ENCODE data around the gene AMBN. TPM values are rescaled to one million over a fixed set of nuclear protein-coding genes. Genes with fewer than 3 reads are reported as not detected.

Gene AMBN
- total RNA-seq, 2 experiments from 2014 or later: not detected

- intact Hi-C loops (cut with micrococcal nuclease): loop anchor here (10.0 kb wide), 1 partner anchor 1501 kb away; no protein-coding TSS in a partner anchor
- DNase-seq: no peak
- H3K27me3 Mint-ChIP-seq (ENCODE audit: low read depth): peaks cover under 1% of the 10 kb centered on the region
- H3K9me3 Mint-ChIP-seq: no peaks in the 10 kb centered on the region
- no peaks in the 10 kb centered on the region for H3K36me3 Mint-ChIP-seq (ENCODE audit: low read depth)
- CTCF ChIA-PET: interaction anchor here (0.6 to 1.1 kb wide), 3 partner anchors 12 to 671 kb away, joined by 3 to 4 read pairs (median 3); no protein-coding TSS in a partner anchor
- H3K4me1 Mint-ChIP-seq (ENCODE audit: low read depth): peaks cover 13% of the 10 kb centered on the region
- no peak overlapping the region for H3K4me3 Mint-ChIP-seq
- no peak overlapping the region for H3K27ac Mint-ChIP-seq
These were observed 21.5 kb downstream of the AMBN start for GRCh38 chr4:70613306-70614183.

GRCh38 chr4:70614184-70614555, 22.1 kb downstream of the AMBN start:
- Mint-ChIP-seq H3K27me3 (ENCODE audit: low read depth) (no peaks in the 10 kb centered on the region), H3K4me1 (ENCODE audit: low read depth) (peaks cover 13% of the 10 kb centered on the region), H3K4me3 (no peak overlapping the region), H3K36me3 (ENCODE audit: low read depth) (no peaks in the 10 kb centered on the region), H3K27ac (no peak overlapping the region), H3K9me3 (no peaks in the 10 kb centered on the region)
- DNase-seq: no peak
- CTCF ChIA-PET: interaction anchor here (1.1 to 1.8 kb wide), 2 partner anchors 9 to 13 kb away, joined by 4 to 7 read pairs; no protein-coding TSS in a partner anchor
- intact Hi-C loops (cut with micrococcal nuclease): loop anchor here (10.0 kb wide), 1 partner anchor 1501 kb away; no protein-coding TSS in a partner anchor

GRCh38 chr4:70619288-70619687, 27.2 kb downstream of the AMBN start:
- DNase-seq: no peak
- H3K36me3 Mint-ChIP-seq (ENCODE audit: low read depth): no peaks in the 10 kb centered on the region
- intact Hi-C loops (cut with micrococcal nuclease): loop anchor here (2.0 to 10.0 kb wide), 2 partner anchors 70 to 1496 kb away; partner anchors contain the start of gene UTP3
- no peaks in the 10 kb centered on the region for H3K27me3 Mint-ChIP-seq (ENCODE audit: low read depth)
- H3K9me3 Mint-ChIP-seq: no peaks in the 10 kb centered on the region
- no peak overlapping the region for H3K27ac Mint-ChIP-seq
- H3K4me3 Mint-ChIP-seq: no peak overlapping the region
- H3K4me1 Mint-ChIP-seq (ENCODE audit: low read depth): peaks cover under 1% of the 10 kb centered on the region
- CTCF ChIA-PET: interaction anchor here (0.6 kb wide), 1 partner anchor 385 kb away, joined by 3 read pairs; no protein-coding TSS in a partner anchor

DNA sequence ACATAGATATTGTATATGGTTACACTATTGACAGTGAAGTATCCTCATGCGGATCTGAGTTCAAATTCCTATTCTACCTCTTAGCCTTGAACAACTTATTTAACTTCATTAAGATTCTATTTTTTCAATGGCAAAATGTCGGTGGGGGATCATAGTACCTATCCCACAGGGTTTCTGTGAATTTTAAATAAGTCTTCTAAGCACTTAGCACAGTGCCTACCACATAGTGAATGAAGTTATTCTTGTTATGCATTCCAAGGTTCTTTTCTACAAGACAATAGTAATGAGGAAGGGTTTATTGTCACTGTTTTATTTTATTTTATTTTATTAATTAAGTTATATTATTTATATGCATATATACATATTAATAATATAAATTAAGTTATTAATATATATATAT, 27.7 kb downstream of the AMBN start:
- intact Hi-C loops (cut with micrococcal nuclease): loop anchor here (2.0 to 10.0 kb wide), 4 partner anchors 69 to 1495 kb away; partner anchors contain the start of gene UTP3
- Mint-ChIP-seq H3K36me3 (ENCODE audit: low read depth) (no peaks in the 10 kb centered on the region), H3K27ac (no peak overlapping the region), H3K4me1 (ENCODE audit: low read depth) (peaks cover 1% of the 10 kb centered on the region), H3K4me3 (no peak overlapping the region), H3K9me3 (no peaks in the 10 kb centered on the region), H3K27me3 (ENCODE audit: low read depth) (no peaks in the 10 kb centered on the region)
- CTCF ChIA-PET: interaction anchor here (0.6 kb wide), 1 partner anchor 385 kb away, joined by 3 read pairs; no protein-coding TSS in a partner anchor
- DNase-seq: no peak

GRCh38 chr4:70623323-70623722, 31.3 kb downstream of the AMBN start:
- H3K27ac Mint-ChIP-seq: no peak overlapping the region
- H3K36me3 Mint-ChIP-seq (ENCODE audit: low read depth): no peaks in the 10 kb centered on the region
- intact Hi-C loops (cut with micrococcal nuclease): loop anchor here (5.0 to 10.0 kb wide), 2 partner anchors 109 to 381 kb away; no protein-coding TSS in a partner anchor
- H3K4me3 Mint-ChIP-seq: no peak overlapping the region
- no peaks in the 10 kb centered on the region for H3K27me3 Mint-ChIP-seq (ENCODE audit: low read depth)
- no peaks in the 10 kb centered on the region for H3K9me3 Mint-ChIP-seq
- peak; percentile 18 for DNase-seq
- peaks cover 1% of the 10 kb centered on the region for H3K4me1 Mint-ChIP-seq (ENCODE audit: low read depth)
- CTCF ChIA-PET: no interaction called here

DNA sequence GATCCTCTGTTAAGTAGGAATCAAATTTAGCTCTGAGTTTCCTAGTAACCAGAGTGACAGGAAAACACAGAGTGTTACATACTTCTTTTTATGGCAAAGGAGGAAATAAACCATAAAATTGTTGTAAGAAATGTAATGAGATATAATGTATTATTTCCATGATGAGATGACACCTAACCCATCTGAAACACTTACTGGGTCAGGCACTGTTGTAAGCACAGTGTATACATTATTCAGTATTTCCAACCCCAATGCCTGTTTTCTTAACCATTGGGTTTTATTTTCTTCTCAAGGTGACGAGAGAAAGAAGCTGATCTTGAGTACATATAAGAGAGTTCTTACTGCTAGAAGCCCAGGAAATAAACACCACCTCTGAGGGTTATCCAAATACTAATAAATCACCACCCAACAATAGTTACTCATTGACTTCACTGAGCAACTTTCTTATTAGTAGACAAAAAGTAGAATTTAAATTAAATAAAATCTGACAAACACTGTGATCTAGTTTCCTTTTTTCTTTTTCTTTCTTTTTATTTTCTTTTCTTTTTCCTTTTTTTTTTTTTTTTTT, 32.3 kb downstream of the AMBN start:
- intact Hi-C loops (cut with micrococcal nuclease): loop anchor here (5.0 to 10.0 kb wide), 2 partner anchors 108 to 380 kb away; no protein-coding TSS in a partner anchor
- no peak overlapping the region for H3K4me3 Mint-ChIP-seq
- H3K27ac Mint-ChIP-seq: no peak overlapping the region
- no peaks in the 10 kb centered on the region for H3K36me3 Mint-ChIP-seq (ENCODE audit: low read depth)
- H3K9me3 Mint-ChIP-seq: no peaks in the 10 kb centered on the region
- H3K4me1 Mint-ChIP-seq (ENCODE audit: low read depth): peaks cover 6% of the 10 kb centered on the region
- DNase-seq: no peak
- CTCF ChIA-PET: no interaction called here
- H3K27me3 Mint-ChIP-seq (ENCODE audit: low read depth): no peaks in the 10 kb centered on the region

DNA sequence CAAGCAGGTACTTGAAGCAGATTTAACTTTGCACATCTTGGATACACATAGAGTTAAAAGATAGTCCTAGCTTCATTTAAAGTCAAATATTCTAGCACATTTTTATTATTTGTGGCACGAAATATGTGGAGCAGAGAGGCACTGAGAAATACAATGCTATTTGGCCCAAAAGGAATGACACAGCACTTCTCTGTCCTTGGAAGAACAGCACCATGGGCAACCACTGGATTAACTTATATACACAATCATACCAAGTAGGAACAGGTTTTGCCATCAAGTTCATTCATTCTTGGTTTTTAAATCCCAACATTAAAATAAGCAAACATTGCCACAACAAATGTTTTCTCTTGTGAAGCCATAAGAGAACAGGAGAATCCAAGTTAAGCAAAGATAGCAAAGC, 35.6 kb downstream of the AMBN start:
- no peaks in the 10 kb centered on the region for H3K36me3 Mint-ChIP-seq (ENCODE audit: low read depth)
- H3K27ac Mint-ChIP-seq: no peak overlapping the region
- H3K4me3 Mint-ChIP-seq: no peak overlapping the region
- intact Hi-C loops (cut with micrococcal nuclease): loop anchor here (10.0 kb wide), 1 partner anchor 377 kb away; no protein-coding TSS in a partner anchor
- CTCF ChIA-PET: no interaction called here
- peaks cover 10% of the 10 kb centered on the region for H3K4me1 Mint-ChIP-seq (ENCODE audit: low read depth)
- H3K27me3 Mint-ChIP-seq (ENCODE audit: low read depth): peaks cover 2% of the 10 kb centered on the region
- no peaks in the 10 kb centered on the region for H3K9me3 Mint-ChIP-seq
- DNase-seq: no peak

GRCh38 chr4:70628444-70628843, 36.4 kb downstream of the AMBN start, which contains the start of gene ENAM:
ENAM (plus strand) TSS chr4:70628744; CDS start chr4:70629501, 757 bp downstream.
- Mint-ChIP-seq H3K36me3 (ENCODE audit: low read depth) (no peaks in the 10 kb centered on the region), H3K27me3 (ENCODE audit: low read depth) (peaks cover 4% of the 10 kb centered on the region), H3K27ac (no peak within 1 kb of the TSS), H3K4me1 (ENCODE audit: low read depth) (peaks cover 10% of the 10 kb centered on the region), H3K4me3 (no peak within 1 kb of the TSS), H3K9me3 (no peaks in the 10 kb centered on the region)
- intact Hi-C loops (cut with micrococcal nuclease): loop anchor here (10.0 kb wide), 1 partner anchor 376 kb away; no protein-coding TSS in a partner anchor
- CTCF ChIA-PET: interaction anchor here (1.2 to 1.4 kb wide), 2 partner anchors 13 to 16 kb away, joined by 3 to 4 read pairs; no protein-coding TSS in a partner anchor
- DNase-seq: no peak

GRCh38 chr4:70629469-70630090, 37.5 kb downstream of the AMBN start:
- no peaks in the 10 kb centered on the region for H3K36me3 Mint-ChIP-seq (ENCODE audit: low read depth)
- no peak for DNase-seq
- peaks cover 7% of the 10 kb centered on the region for H3K27me3 Mint-ChIP-seq (ENCODE audit: low read depth)
- H3K9me3 Mint-ChIP-seq: no peaks in the 10 kb centered on the region
- H3K27ac Mint-ChIP-seq: no peak overlapping the region
- peaks cover 8% of the 10 kb centered on the region for H3K4me1 Mint-ChIP-seq (ENCODE audit: low read depth)
- intact Hi-C loops (cut with micrococcal nuclease): loop anchor here (1.0 to 10.0 kb wide), 2 partner anchors 11 to 375 kb away; no protein-coding TSS in a partner anchor
- H3K4me3 Mint-ChIP-seq: no peak overlapping the region
- CTCF ChIA-PET: interaction anchor here (1.0 to 1.4 kb wide), 2 partner anchors 14 to 123 kb away, joined by 3 to 4 read pairs; no protein-coding TSS in a partner anchor

DNA sequence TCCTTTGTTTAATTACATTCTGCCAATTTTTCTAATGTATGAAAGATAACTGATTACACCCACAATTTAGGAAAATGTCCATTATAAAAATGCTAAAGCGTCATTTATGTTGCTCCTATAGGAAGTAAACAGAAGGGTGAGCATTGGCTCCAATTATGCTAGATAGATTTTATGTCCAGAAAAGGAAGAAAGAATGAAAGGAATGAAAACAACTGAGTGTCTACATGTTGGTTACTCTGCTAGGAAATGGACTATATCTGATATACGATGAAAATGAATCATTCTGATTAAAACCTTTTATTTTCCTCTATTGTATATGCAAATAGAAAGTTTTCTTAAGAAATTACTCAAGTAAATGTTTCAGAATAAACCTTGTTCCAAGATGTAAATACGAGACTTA, 38.1 kb downstream of the AMBN start:
- peaks cover 8% of the 10 kb centered on the region for H3K4me1 Mint-ChIP-seq (ENCODE audit: low read depth)
- intact Hi-C loops (cut with micrococcal nuclease): no loop called here
- no peak overlapping the region for H3K27ac Mint-ChIP-seq
- no peak overlapping the region for H3K4me3 Mint-ChIP-seq
- H3K27me3 Mint-ChIP-seq (ENCODE audit: low read depth): peaks cover 7% of the 10 kb centered on the region
- DNase-seq: no peak
- no peaks in the 10 kb centered on the region for H3K9me3 Mint-ChIP-seq
- CTCF ChIA-PET: interaction anchor here (1.0 kb wide), 1 partner anchor 124 kb away, joined by 3 read pairs; no protein-coding TSS in a partner anchor
- no peaks in the 10 kb centered on the region for H3K36me3 Mint-ChIP-seq (ENCODE audit: low read depth)

- H3K9me3 Mint-ChIP-seq: no peaks in the 10 kb centered on the region
- no peaks in the 10 kb centered on the region for H3K36me3 Mint-ChIP-seq (ENCODE audit: low read depth)
- no peak for DNase-seq
- CTCF ChIA-PET: no interaction called here
- peaks cover 7% of the 10 kb centered on the region for H3K27me3 Mint-ChIP-seq (ENCODE audit: low read depth)
- H3K27ac Mint-ChIP-seq: no peak overlapping the region
- intact Hi-C loops (cut with micrococcal nuclease): no loop called here
- H3K4me3 Mint-ChIP-seq: no peak overlapping the region
- peaks cover 8% of the 10 kb centered on the region for H3K4me1 Mint-ChIP-seq (ENCODE audit: low read depth)
These were observed 40.0 kb downstream of the AMBN start for GRCh38 chr4:70632028-70632427.

DNA sequence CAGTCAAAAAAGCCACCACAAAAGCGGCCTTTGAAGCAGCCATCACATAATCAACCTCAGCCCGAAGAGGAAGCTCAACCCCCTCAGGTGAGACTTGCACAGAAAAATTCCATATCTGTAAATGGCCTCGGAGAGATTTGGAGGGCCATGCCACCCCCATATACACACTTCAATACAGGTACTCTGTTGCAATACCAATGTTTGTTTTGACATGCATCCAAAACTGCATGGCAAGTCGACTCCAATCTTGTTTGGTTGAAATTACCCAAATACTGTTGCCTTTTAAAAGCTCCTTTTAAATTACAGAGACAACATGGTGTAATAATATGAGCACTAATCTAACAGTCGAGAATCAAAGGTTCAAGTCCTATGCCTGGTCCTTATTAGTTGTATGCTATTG, 42.4 kb downstream of the AMBN start:
- intact Hi-C loops (cut with micrococcal nuclease): no loop called here
- H3K27me3 Mint-ChIP-seq (ENCODE audit: low read depth): peaks cover 7% of the 10 kb centered on the region
- H3K27ac Mint-ChIP-seq: no peak overlapping the region
- no peak overlapping the region for H3K4me3 Mint-ChIP-seq
- CTCF ChIA-PET: no interaction called here
- H3K9me3 Mint-ChIP-seq: no peaks in the 10 kb centered on the region
- DNase-seq: no peak
- peaks cover 2% of the 10 kb centered on the region for H3K4me1 Mint-ChIP-seq (ENCODE audit: low read depth)
- no peaks in the 10 kb centered on the region for H3K36me3 Mint-ChIP-seq (ENCODE audit: low read depth)
